GM18861 (cell line): Measurements from ENCODE around the gene GNB3.
"Not testable (repeated sequence)": the region's sequence is repeated elsewhere in the genome, so short reads cannot be mapped to it uniquely, and the experiment has no call there.

ENCODE experiments used
- ATAC-seq: cut with Tn5 transposase; IDR thresholded peaks from one replicate; pipeline ENCODE4 v1.9.1; 2021; ENCODE audit not compliant: unreplicated experiment

Gene GNB3

DNA sequence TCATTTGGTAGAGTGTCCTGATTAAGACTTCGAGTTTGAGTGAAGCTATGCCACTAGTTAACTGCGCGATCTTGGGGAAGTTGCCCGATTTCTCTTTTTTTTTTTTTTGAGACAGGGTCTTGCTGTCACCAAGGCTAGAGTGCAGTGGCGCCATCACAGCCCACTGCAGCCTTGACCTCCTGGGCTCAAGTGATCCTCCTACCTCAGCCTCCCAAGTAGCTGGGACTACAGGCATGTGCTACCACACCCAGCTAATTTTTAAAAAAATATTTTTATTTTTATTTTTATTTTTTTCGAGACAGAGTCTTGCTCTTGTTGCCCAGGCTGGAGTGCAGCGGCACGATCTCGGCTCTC lies 33.3 kb downstream of the GNB3 start:
- ATAC-seq = not testable (repeated sequence)

DNA sequence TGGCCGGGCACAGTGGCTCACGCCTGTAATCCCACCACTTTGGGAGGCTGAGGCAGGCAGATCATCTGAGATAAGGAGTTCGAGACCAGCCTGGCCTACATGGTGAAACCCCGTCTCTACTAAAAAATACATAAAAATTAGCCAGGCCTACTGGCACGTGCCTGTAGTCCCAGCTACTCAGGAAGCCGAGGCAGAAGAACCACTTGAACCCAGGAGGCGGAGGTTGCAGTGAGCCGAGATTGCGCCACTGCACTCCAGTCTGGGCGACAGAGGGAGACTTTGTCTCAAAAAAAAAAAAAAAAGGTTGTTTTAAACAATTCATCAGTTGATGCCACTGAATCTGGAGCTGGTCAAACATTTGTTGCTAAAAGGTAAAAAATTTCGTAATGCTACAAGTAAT lies 39.1 kb downstream of the GNB3 start:
- not testable (repeated sequence) for ATAC-seq

- no peak for ATAC-seq
Observed at GRCh38 chr12:6883252-6883651, 42.5 kb downstream of the GNB3 start.

- no peak for ATAC-seq
Observed at GRCh38 chr12:6883683-6884082, 43.0 kb downstream of the GNB3 start.

GRCh38 chr12:6884539-6884938 lies 43.8 kb downstream of the GNB3 start:
- no peak for ATAC-seq

DNA sequence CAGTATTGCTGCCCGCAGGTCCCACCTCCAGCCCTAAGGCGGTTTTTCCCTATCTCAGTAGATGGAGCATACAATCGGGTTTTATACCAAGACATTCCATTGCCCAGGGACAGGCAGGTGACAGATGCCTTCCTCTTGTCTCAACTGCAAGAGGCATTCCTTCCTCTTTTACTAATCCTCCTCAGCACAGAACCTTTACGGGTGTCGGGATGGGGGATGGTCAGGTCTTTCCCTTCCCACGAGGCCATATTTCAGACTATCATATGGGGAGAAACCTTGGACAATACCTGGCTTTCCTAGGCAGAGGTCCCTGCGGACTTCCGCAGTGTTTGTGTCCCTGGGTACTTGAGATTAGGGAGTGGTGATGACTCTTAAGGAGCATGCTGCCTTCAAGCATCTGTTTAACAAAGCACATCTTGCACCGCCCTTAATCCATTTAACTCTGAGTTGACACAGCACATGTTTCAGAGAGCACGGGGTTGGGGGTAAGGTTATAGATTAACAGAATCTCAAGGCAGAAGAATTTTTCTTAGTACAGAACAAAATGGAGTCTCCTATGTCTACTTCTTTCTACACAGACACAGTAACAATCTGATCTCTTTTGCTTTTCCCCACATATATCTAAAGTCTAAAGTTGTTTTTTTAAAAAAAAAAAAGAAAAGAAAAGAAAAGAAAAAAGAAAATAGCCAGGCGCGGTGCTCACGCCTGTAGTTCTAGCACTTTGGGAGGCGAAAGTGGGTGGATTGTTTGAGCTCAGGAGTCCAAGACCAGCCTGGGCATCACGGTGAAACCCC lies 45.7 kb downstream of the GNB3 start:
- not testable (repeated sequence) for ATAC-seq

DNA sequence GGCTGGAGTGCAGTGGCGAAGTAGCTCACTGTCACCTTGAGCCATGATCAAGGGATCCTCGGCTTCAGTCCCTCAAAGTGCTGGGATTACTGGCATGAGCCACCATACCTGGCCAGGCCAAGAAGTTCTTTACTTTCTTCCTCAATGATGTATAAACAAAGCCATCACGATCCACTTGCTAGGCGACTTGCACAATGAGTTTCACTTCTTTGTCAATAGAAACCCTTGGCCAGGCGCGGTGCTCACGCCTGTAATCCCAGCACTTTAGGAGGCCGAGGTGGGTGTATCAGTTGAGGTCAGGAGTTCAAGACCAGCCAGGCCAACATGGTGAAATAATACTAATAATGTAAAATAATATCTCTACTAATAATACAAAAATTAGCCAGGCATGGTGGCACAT lies 46.7 kb downstream of the GNB3 start:
- no peak for ATAC-seq

DNA sequence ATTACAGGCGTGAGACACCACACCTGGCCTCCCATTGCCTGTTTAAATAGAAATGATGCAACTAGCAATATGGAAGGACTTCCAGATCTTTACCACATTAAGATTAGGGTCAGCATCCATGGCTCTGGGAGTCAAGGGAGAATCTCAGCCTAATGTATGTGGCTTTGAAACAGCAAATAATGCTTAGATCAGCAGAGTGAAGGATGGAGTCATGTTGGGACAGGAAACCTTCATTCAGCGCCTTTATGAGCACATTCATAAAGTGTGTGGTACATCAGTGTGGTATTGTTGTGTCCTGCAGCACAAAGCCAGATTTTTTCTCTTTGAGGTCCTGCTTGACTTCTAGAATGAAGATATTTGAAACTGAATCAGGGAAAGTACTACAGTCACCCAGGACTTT lies 47.6 kb downstream of the GNB3 start:
- no peak for ATAC-seq

DNA sequence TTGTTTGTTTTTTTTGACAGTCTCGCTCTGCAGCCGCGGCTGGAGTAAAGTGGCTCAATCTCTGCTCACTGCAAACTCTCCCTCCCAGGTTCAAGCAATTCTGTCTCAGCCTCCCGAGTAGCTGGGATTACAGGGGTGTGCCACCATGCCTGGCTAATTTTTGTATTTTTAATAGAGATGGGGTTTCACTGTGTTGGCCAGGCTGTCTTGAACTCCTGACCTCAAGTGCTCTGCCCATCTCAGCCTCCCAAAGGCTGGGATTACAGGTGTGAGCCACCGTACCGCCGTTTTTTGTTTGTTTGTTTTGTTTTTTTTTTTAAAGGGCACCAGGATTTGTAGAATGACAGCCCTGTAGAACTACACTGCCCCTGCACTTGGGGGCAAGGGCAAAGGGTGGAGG lies 48.1 kb downstream of the GNB3 start:
- not testable (repeated sequence) for ATAC-seq

DNA sequence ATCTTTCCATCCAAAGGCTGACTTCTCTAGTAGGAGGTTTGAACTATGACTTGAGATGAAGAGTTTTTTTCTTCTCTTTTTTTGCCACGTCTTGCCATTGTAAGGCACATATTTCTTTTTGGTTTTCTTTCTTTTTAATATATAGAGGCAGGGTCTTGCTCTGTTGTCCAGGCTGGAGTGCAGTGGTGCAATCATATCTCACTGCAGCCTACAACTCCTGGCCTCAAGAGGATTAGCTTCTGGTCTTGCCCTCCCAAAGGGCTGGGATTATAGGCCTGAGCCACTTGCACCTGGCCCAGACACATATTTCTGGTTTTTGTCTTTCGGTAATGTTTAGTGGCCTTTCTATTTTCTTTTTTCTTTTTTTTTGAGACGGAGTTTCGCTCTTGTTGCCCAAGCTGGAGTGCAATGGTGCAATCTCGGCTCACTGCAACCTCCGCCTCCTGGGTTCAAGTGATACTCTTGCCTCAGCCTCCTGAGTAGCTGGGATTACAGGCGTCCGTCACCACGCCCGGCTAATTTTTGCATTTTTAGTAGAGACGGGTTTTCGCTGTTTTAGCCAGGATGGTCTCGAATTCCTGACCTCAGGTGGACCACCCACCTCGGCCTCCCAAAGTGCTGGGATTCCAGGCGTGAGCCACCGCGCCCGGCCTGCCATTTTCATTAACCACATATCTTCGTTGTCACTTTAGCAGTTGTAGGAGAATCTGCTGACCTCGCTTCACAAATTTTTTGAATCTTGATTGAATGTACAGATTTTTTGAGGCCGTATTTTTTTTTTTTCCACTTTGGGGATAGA lies 49.2 kb downstream of the GNB3 start:
- ATAC-seq = not testable (repeated sequence)

- peak; percentile 95 for ATAC-seq
Observed at GRCh38 chr12:6890789-6891645, 50.3 kb downstream of the GNB3 start.

DNA sequence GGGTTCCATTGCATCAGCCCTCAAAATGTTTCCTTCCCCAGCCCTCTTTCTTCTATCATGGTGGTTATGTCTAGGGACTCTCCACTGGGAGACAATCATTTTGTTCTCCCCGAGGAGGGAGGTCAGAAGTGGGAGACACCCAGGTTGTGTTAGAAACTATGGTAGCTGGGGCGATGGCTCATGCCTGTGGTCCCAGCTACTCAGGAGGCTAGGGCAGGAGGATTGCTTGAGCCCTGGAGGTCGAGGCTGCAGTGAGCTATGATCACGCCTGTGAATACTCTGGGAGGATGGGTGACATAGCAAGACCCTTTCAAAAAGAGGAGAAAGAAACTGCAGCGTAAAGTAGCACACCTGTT lies 50.9 kb downstream of the GNB3 start:
- no peak for ATAC-seq

GRCh38 chr12:6892683-6893082 lies 52.0 kb downstream of the GNB3 start:
- ATAC-seq = not testable (repeated sequence)

GRCh38 chr12:6894321-6894720 lies 53.6 kb downstream of the GNB3 start:
- ATAC-seq = no peak
